ENCODE results near the gene SLC40A1. TPM values are rescaled to one million over a fixed set of nuclear protein-coding genes. Genes with fewer than 3 reads are reported as not detected.

The SLC40A1 gene
- total and polyA plus RNA-seq, 8 donors: 21.3 to 147 (median 73.8) TPM

DNA sequence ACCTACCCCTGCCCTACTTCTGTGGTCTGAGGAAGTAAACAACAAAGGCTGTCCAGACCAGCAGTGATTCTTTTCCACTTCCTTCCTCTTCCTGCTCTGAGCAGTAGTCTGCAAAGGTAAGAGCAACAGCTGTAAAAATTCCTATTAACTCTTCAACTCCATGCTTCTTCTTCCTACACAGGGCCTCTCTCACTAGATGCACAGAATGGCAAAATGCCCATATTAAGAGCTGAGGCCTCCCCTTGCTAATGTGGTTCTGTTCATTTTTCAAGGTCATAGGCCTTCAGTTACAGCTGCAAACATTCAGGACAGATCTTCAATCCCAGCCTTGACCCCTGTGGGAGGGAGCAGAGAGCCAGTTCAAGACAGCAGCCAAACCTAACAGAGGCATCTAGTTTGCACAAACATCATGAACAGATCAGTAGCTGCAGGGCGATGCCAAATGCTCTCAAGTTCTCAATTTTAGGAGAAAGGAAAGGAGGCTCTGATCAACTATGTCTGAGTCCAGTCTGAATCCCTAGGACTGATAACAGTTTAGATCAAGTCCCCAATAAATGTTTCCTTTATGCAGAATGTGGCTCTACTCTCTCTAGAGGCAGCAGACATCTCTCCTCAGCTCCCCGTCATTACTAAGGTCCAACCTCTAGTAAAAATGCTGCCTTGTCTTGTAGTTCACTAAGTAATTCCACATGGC is 20.9 kb downstream of the SLC40A1 start:
- H3K9me3 ChIP-seq: no peaks in the 10 kb centered on the region
- peaks cover 13 to 92% (median 42%) of the 10 kb centered on the region in 4 donors for H3K4me1 ChIP-seq
- WGBS, 5 donors: 56 to 83% (median 68%) methylated on average over 2 of the region's 2 CpGs
- H3K4me3 ChIP-seq: no peak overlapping the region
- H3K36me3 ChIP-seq: peaks cover 4 to 39% (median 24%) of the 10 kb centered on the region in 4 donors
- no peaks in the 10 kb centered on the region for H3K27me3 ChIP-seq
- peak overlapping the region in 2 of 5 donors; percentile 20 to 39 for H3K27ac ChIP-seq
- intact Hi-C loops (cut with DNase I; ENCODE audit: low total_unique reads): no loop called here
- peak in 1 of 2 donors; percentile 63 for DNase-seq
- TF ChIP-seq EP300 (IDR thresholded peaks at IDR 0.05) (no peak), POLR2A (IDR thresholded peaks at IDR 0.05) (no peak), POLR2AphosphoS5 (IDR thresholded peaks at IDR 0.05) (no peak)
- TF ChIP-seq, protein P1, sequence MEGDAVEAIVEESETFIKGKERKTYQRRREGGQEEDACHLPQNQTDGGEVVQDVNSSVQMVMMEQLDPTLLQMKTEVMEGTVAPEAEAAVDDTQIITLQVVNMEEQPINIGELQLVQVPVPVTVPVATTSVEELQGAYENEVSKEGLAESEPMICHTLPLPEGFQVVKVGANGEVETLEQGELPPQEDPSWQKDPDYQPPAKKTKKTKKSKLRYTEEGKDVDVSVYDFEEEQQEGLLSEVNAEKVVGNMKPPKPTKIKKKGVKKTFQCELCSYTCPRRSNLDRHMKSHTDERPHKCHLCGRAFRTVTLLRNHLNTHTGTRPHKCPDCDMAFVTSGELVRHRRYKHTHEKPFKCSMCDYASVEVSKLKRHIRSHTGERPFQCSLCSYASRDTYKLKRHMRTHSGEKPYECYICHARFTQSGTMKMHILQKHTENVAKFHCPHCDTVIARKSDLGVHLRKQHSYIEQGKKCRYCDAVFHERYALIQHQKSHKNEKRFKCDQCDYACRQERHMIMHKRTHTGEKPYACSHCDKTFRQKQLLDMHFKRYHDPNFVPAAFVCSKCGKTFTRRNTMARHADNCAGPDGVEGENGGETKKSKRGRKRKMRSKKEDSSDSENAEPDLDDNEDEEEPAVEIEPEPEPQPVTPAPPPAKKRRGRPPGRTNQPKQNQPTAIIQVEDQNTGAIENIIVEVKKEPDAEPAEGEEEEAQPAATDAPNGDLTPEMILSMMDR (IDR thresholded peaks at IDR 0.05): no peak

DNA sequence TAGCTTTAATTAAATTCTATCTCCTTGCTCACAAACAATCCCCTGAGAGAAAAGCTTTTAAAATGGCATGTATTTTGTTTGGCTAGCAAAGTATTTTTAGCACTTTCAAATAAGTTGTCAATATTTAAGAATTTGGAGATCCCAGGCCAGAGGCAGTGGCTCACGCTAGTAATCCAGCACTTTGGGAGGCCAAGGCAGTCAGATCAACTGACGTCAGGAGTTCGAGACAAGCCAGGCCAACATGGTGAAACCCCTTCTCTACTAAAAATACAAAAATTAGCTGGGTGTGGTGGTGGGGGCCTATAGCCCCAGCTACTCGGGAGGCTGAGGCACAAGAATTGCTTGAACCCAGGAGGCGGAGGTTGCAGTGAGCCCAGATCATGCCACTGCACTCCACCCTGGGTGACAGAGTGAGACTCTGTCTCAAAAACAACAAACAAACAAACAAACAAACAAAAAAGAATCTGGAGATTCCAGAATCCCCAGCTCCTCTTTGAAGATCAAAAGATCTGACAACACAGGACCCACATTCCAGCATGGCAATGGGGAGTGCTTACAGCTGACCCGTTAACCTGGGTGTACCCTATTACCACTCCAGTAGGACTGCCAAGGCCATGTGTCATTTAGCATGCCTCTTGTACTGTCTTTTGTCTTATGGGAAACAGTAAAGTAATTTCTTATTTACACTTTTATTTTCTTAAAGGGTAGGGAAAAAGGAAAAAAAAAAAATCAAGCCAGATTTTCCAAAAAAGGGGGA is 21.9 kb downstream of the SLC40A1 start:
- H3K36me3 ChIP-seq: peaks cover under 1 to 29% (median 14%) of the 10 kb centered on the region in 4 donors
- TF ChIP-seq POLR2AphosphoS5 (IDR thresholded peaks at IDR 0.05): no peak
- TF ChIP-seq, protein P1 (IDR thresholded peaks at IDR 0.05): no peak
- TF ChIP-seq EP300 (IDR thresholded peaks at IDR 0.05): no peak
- no peak for TF ChIP-seq POLR2A (IDR thresholded peaks at IDR 0.05)
- H3K27me3 ChIP-seq: no peaks in the 10 kb centered on the region
- no peaks in the 10 kb centered on the region for H3K9me3 ChIP-seq
- no peak for DNase-seq
- peak overlapping the region in 2 of 5 donors; percentile 10 to 18 for H3K27ac ChIP-seq
- H3K4me1 ChIP-seq: peaks cover 13 to 98% (median 44%) of the 10 kb centered on the region in 4 donors
- H3K4me3 ChIP-seq: no peak overlapping the region
- 84 to 87% (median 86%) methylated on average over 6 of the region's 6 CpGs for WGBS, 5 donors
- intact Hi-C loops (cut with DNase I; ENCODE audit: low total_unique reads): no loop called here

DNA sequence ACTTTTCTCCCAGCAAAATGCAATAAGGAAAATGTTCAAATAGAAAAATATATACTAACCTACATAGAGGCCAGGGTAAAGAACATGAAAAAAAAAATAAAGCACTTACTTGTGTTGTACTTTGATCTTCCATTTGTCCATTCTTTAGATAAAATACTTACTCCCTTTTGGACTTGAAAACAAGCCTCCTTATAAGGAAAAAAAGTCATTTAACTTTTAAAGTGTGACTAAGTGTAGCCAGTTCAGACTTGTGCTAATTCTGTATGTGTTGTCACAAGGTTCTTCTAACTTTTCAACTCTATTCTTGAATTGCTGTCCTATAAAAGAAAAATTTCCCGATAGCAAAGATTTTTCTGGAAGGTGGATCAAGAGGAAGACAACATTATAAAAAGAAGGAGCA is 23.2 kb downstream of the SLC40A1 start:
- TF ChIP-seq, protein P1 (IDR thresholded peaks at IDR 0.05): no peak
- TF ChIP-seq POLR2AphosphoS5 (IDR thresholded peaks at IDR 0.05) (no peak), EP300 (IDR thresholded peaks at IDR 0.05) (no peak), POLR2A (IDR thresholded peaks at IDR 0.05) (no peak)
- Histone ChIP-seq H3K36me3 (peaks cover 0 to 17% (median 8%) of the 10 kb centered on the region in 4 donors), H3K4me3 (no peak overlapping the region), H3K27me3 (no peaks in the 10 kb centered on the region), H3K4me1 (peaks cover 13 to 98% (median 48%) of the 10 kb centered on the region in 4 donors), H3K9me3 (no peaks in the 10 kb centered on the region), H3K27ac (no peak overlapping the region)
- 44 to 55% (median 50%) methylated on average over 1 of the region's 1 CpG for WGBS, 5 donors
- DNase-seq: no peak
- intact Hi-C loops (cut with DNase I; ENCODE audit: low total_unique reads): no loop called here

DNA sequence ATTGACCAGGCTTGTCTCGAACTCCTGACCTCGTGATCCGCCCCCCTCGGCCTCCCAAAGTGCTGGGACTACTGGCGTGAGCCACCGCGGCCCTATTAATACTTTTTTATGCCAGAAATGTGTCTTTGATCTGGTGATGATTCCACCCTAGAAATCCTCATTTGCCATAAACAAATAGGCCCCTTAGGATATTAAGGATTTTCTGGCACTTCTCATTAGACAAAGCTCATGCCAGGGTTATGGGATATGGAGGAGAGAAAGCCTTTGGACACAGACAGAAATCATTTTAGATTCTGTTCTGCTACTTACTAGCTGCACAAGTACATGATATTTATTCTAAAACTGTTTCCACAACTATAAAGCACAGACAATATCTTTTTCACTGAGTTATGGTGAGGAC is 24.1 kb downstream of the SLC40A1 start:
- no peak for DNase-seq
- no peak overlapping the region for H3K4me3 ChIP-seq
- no peaks in the 10 kb centered on the region for H3K27me3 ChIP-seq
- H3K36me3 ChIP-seq: peaks cover 0 to 10% (median 5%) of the 10 kb centered on the region in 4 donors
- 89 to 96% (median 94%) methylated on average over 7 of the region's 7 CpGs for WGBS, 5 donors
- H3K4me1 ChIP-seq: peaks cover 19 to 98% (median 50%) of the 10 kb centered on the region in 4 donors
- H3K27ac ChIP-seq: peak overlapping the region in 1 of 5 donors; percentile 16
- intact Hi-C loops (cut with DNase I; ENCODE audit: low total_unique reads): no loop called here
- no peaks in the 10 kb centered on the region for H3K9me3 ChIP-seq
- TF ChIP-seq EP300 (IDR thresholded peaks at IDR 0.05) (no peak), POLR2AphosphoS5 (IDR thresholded peaks at IDR 0.05) (no peak), POLR2A (IDR thresholded peaks at IDR 0.05) (no peak)
- TF ChIP-seq, protein P1 (IDR thresholded peaks at IDR 0.05): no peak
